Measurements from ENCODE around the gene SLC7A1.

- no peak for TF ChIP-seq CTCF (IDR thresholded peaks at IDR 0.05)
- no peak for TF ChIP-seq POLR2A (IDR thresholded peaks at IDR 0.05)
Observed at GRCh38 chr13:29589967-29590366, 5.5 kb downstream of the SLC7A1 start.
